ENCODE data around the gene FLT3.

FLT3 gene

DNA sequence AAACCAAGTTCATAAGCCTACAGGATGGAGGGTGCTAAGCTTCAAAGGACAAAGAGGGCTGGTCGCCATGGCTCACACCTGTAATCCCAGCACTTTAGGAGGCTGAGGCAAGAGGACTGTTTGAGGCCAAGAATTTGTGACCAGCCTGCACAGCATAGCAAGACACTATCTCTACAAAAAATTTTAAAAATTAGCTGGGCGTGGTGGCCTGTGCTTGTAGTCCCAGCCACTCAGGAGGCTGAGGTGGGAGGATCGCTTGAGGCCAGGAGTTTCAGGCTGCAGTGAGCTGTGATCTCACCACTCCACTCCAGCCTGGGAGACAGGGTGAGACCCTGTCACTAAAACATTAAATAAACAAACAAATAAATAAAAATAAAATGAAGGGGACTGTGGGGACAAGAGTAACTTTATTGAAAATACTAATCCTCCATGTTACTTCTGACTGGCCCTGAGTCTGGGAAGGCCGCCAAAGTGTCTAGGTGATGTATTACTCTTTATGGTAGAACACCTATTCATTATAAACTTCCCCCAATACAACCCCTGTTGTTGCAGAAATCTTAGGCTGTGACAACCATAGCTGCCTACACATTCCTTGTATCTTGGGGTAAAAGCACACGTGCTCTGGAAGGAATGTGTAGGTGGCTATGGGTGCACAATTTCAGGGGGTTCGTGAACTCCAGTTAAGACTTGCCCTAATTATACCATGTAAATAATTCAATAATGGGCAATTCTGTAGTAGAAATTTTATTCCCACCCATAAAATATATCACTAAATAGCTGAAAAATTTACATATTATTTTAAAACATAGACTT, 97.3 kb downstream of the FLT3 start:
- no peak for DNase-seq (ENCODE audit: low read depth in 2 of 3, low spot score in 2 of 3)

DNA sequence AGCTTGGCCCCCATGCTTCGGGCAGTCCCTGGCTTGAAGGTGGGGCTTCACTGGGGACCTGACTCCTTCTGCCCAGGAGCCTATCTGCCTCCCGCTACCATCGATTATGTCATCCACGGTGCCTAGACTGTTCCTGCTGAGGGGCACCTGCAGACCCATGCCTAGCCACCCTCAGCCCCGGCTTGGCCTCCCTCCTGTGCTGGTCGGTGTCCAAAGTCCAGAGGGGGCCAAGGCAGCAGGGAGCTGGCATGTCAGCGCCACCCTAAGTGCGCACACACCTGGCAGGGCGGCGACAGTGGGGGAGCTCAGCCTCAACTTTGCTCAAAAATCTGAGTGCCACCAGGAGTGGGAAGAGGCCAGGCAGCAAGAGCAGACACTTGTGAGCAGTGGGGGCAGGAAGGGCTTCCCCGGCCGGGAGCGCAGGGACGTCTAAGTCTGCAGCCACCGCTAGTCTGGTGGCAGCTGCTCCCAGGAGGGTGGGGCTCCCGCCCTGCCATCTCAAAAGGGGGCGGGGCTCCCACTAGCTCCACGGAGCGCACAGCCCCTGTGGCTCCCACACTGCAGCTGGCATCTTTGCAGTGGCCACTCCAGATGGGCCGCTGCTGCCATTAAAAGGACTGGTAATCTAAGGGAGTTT, 98.4 kb downstream of the FLT3 start:
- DNase-seq (ENCODE audit: low read depth in 2 of 3, low spot score in 2 of 3) = no peak

DNA sequence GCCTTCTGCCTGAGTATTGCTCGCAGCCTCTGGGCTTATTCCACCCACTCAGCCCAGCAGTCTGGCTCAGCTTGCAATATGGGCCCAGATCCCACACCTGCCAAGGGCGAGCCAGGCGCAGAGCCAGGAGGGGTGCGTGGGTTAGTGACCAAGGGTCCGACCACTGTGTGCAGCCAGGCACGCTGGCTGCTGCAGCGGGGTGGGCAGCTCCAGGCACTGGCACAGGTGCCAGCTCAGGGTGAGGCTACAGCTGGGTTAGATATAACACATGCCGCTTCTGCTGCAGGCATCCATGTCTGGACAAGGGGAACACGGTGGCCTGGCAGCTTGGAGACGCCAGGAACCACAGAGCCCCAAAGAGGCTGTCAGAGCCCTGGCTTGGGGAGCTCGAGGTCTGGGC, 99.3 kb downstream of the FLT3 start:
- no peak for DNase-seq (ENCODE audit: low read depth in 2 of 3, low spot score in 2 of 3)

- no peak for DNase-seq (ENCODE audit: low read depth in 2 of 3, low spot score in 2 of 3)
Observed at GRCh38 chr13:28000567-28000966, 99.8 kb downstream of the FLT3 start.

DNA sequence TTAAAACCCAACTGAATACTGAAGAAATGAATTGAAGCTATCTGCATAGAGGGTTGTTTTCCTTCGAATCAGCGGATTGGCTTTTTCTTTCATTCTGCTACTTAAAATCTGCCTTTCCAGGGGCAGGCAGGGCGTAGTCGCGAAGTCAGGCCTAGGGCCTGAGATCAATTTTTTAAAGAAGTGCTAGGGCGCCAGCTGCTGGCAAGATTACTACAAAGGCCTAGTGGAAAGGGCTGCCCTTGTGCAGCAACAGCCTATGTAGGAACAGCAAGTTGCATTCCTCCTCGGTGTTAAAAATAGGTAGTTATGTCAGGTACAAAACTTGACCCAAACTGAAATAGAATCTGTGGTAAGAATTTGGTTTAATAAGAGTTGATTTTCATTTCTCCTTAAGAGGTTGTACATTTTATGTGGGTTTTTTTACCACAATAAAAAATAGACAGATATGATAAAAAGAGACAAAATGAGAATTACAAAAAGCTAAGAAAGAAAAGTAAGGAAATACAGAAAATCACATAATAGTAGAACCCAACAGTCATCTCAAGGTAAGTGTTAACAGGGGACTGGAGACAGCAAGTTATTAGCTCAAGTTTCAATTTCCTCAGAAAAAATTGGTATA, 102.4 kb downstream of the FLT3 start:
- DNase-seq (ENCODE audit: low read depth in 2 of 3, low spot score in 2 of 3) = no peak

- no peak for DNase-seq (ENCODE audit: low read depth in 2 of 3, low spot score in 2 of 3)
Observed at GRCh38 chr13:27991881-27992280, 108.5 kb downstream of the FLT3 start.

DNA sequence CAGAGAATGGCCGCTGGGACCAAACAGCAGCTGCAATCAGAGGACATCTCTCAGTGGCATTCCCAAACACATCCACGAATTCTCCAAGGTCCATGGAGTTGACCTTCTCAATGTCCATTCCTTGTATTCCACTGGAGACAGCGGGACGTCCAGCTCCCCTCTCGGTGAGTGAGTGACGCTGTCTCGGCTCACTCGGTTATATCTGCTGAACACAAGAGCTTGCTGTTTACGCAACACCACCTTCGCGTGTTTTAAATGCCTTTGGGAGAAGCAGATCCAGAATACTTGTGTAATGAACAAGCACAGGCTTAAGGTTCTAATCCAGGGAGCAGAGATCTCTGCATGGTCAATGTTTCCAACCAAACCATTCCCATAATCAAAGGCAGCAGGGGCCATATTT, 111.9 kb downstream of the FLT3 start, which contains the start of gene URAD:
URAD (minus strand) TSS at position 174 of the 400 bp plus-strand sequence; CDS start at position 118, 56 bp downstream.
- no peak for DNase-seq (ENCODE audit: low read depth in 2 of 3, low spot score in 2 of 3)

DNA sequence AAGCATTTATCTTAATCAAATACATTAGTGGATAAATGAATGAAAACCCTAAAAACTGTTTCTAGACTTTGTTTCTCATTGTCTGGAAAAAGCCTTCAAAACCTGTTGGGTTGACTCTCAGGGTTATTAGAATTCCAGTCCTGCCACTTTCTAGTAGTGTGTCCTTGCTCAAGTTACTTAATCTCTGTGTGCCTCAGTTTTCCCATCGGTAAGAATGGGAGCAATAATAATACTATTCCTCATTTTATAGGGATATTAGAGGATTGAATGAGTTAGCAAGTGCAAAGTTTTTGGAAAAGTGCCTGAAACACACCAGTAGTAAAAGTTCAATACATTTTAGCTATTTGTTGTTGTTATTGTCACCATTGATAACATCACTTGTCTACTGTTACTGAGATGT, 114.8 kb downstream of the FLT3 start:
- DNase-seq (ENCODE audit: low read depth in 2 of 3, low spot score in 2 of 3) = no peak

- DNase-seq (ENCODE audit: low read depth in 2 of 3, low spot score in 2 of 3) = no peak
Observed at GRCh38 chr13:27982361-27982760, 118.0 kb downstream of the FLT3 start.

GRCh38 chr13:27981006-27981708, 119.2 kb downstream of the FLT3 start:
- no peak for DNase-seq (ENCODE audit: low read depth in 2 of 3, low spot score in 2 of 3)

DNA sequence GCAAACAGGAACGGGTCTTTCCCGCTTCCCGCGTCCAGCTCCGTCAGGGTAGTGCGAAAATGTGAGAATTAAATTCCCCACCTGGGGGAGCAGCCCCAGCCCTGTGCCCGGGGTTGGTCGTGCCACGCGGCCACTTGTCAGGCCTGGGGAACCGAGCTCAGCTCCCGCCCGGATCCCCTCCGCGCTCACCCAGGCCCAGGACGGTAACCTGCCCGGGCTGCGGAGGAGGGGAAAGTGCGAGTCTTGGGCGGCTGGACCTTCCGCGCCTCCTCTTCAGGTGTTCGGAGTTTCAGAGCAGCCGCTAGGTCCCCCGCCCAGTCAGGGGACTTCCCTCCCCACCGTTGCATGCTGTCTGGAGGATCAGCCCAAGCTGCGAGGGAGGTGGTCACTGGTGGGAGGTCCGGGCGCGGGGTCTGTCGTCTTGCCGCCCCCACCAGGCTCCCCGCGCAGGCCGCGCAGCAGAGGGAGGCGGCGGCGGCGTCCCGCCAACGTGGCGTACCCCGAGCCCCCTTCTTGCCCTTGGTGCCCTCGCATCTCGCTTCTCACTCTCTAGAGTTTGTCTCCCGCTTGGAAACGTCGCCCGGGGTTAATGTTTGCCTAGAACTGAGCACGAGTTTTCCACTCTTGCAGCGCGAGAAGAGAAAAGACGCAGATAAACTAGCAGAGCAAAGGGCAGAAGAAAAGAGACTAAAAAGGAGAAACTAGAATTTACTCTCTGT, 119.9 kb downstream of the FLT3 start:
- no peak for DNase-seq (ENCODE audit: low read depth in 2 of 3, low spot score in 2 of 3)

GRCh38 chr13:27979765-27980279, 120.6 kb downstream of the FLT3 start:
- no peak for DNase-seq (ENCODE audit: low read depth in 2 of 3, low spot score in 2 of 3)

DNA sequence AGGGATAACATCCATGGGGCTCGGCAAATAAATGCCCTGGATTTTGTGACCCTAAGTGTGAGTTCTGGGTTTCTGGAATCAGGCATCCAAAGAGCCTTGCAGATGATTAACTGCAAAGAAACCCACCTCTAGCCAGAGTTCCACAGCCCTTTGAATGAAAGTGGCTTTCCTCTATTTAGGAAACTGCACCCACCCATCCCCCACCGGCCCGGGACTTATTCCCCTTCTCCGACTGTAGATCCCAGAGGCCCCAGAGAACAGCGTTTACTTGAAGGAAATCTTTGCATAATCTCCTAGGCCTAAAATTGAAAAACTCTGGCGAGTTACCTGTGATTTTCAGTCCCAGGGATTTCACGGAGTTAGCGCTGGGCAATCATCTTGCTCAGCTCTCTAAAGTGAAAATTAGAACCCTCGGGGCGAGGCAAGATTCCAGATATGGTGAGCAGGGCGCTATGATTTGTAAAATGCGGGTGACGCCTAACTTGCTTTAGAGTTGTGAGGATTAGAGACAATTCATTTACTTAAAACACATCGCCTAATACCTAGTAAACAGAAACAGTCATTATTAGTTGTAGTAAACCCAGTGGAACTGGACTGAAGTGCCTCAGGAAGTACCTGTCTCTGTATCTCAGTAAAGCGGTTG, 121.3 kb downstream of the FLT3 start:
- no peak for DNase-seq (ENCODE audit: low read depth in 2 of 3, low spot score in 2 of 3)

DNA sequence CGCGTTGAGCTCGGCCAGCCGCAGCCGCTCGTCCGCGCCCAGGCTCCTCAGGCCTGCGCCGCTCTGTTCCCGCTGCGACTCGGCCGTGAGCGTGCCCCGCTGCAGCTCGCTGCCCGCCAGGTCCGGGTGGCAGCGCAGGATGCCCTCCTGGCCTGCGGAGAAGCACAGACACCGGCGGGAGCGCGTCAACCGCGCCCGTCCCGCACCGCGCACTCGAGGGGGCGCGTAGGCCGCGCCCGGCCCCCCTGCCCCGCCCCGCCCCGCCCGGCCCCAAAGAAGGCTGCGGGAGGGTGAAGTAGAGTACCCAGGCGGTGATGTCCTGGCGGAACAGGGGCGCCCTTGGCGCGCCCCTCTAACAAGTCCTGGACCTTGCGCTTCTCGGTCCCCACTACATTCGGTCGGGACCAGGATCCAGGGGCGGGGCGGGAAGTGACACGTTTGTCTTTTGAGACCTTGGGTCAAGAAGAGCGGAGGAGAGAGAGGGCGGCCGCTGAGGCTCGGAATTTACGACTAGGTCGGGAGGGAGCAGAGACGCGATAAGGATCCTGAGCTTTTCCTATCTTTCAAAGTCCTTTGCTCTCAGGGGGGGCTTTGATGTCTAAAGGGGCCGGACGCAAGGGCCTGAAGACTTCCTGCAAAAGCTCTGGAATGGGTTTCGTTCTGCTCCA, 121.9 kb downstream of the FLT3 start:
- DNase-seq (ENCODE audit: low read depth in 2 of 3, low spot score in 2 of 3) = no peak

GRCh38 chr13:27977476-27978300, 122.7 kb downstream of the FLT3 start:
- DNase-seq (ENCODE audit: low read depth in 2 of 3, low spot score in 2 of 3) = no peak

DNA sequence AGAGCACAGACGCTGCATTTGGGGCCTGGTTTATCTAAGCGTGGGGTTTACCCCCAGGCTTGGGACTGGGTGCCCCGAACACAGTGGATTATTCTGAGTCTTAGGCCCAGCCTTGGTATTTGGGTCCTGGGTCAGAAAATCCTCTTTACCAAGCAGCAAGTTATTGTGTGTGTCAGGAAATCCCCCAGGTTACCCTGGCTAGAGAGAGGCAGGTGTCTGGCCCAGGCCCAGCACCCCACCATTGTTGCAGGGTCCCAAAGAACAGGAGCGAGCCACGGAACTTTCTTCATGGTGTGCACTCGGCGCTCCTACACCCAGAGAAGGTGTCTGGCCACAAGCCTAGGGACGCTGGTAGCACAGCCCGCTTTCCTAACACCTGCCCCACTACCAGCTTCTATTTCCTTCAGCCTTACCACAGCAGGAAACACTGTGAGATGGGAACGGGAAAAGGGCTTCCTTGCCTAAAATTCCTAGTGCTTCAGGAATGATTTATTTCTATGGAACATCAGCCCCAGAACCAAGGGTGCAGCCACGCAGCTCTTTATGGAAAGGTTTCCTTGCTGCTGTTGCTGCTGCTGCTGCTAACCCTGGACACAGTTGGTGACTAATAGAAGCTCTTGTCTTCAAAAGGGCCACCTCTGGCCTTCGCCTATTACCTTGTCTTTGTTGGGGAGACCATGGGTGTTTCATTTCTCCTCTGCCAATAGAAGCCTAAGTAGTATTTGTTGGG, 123.8 kb downstream of the FLT3 start:
- DNase-seq (ENCODE audit: low read depth in 2 of 3, low spot score in 2 of 3) = no peak

GRCh38 chr13:27975564-27976361, 124.6 kb downstream of the FLT3 start:
- no peak for DNase-seq (ENCODE audit: low read depth in 2 of 3, low spot score in 2 of 3)
